Neural cell (in vitro differentiated cells): Measurements from ENCODE around the gene ELFN1. TPM values are rescaled to one million over a fixed set of nuclear protein-coding genes. Genes with fewer than 3 reads are reported as not detected.

Experiments
- H2AFZ ChIP-seq: fragments of 200-600, 300-800 bp; sonication (generic), shearing (Covaris generic); 2 replicates; pipeline ENCODE4 v1.6.0; 2014; ENCODE audit warnings: low read depth, mild to moderate bottlenecking, antibody characterized with exemption, low read length, moderate library complexity
- H3F3A ChIP-seq: fragments of 200-600 bp; shearing (Covaris generic); 2 replicates; pipeline ENCODE4 v1.6.1; 2016; ENCODE audit warnings: mild to moderate bottlenecking, moderate library complexity, mixed read lengths, antibody characterized with exemption, low read length; ENCODE audit not compliant: insufficient read depth, poor library complexity, severe bottlenecking
- H3K27ac ChIP-seq: fragments of 200-600, 300-800 bp; sonication (generic), shearing (Covaris generic); 2 replicates; pipeline ENCODE4 v1.5.1; 2014; ENCODE audit warnings: mild to moderate bottlenecking, low read length, moderate library complexity
- H3K27me3 ChIP-seq: fragments of 300-800, 200-600 bp; sonication (generic), shearing (Covaris generic); 2 replicates; pipeline ENCODE4 v1.6.0; 2014; ENCODE audit warnings: mild to moderate bottlenecking, low read depth, low read length, moderate library complexity; ENCODE audit not compliant: insufficient read depth
- H3K36me3 ChIP-seq: fragments of 300-800, 200-600 bp; sonication (generic), shearing (Covaris generic); 2 replicates; pipeline ENCODE4 v1.5.1; 2014; ENCODE audit warnings: mild to moderate bottlenecking, antibody characterized with exemption, low read length, moderate library complexity; ENCODE audit not compliant: insufficient read depth
- H3K4me2 ChIP-seq: fragments of 300-800, 200-600 bp; sonication (generic), shearing (Covaris generic); 2 replicates; pipeline ENCODE4 v1.6.0; 2014; ENCODE audit warnings: mild to moderate bottlenecking, low read length
- H3K4me3 ChIP-seq: fragments of 300-800, 200-600 bp; sonication (generic), shearing (Covaris generic); 2 replicates; pipeline ENCODE4 v1.5.1; 2014; ENCODE audit warnings: mild to moderate bottlenecking, low read length, moderate library complexity
- H3K79me2 ChIP-seq: fragments of 200-600 bp; shearing (Covaris generic); replicated peaks from 2 replicates; pipeline ENCODE4 v1.6.0; 2014; ENCODE audit warnings: mild to moderate bottlenecking, low read length, moderate library complexity; ENCODE audit not compliant: insufficient read depth
- H3K9ac ChIP-seq: fragments of 300-800, 200-600 bp; sonication (generic), shearing (Covaris generic); 2 replicates; pipeline ENCODE4 v1.6.1; 2016; ENCODE audit warnings: mild to moderate bottlenecking, low read length, mixed read lengths
- H3K9me2 ChIP-seq: fragments of 200-600 bp; shearing (Covaris generic); 2 replicates; pipeline ENCODE4 v1.6.1; 2016; ENCODE audit warnings: mild to moderate bottlenecking, low read length, mixed read lengths; ENCODE audit not compliant: insufficient read depth
- H3K9me3 ChIP-seq: fragments of 200-600, 300-800 bp; sonication (generic), shearing (Covaris generic); 2 replicates; pipeline ENCODE4 v1.6.1; 2016; ENCODE audit warnings: mild to moderate bottlenecking, mixed run types, low read length, moderate library complexity, mixed read lengths
- H4K20me1 ChIP-seq: fragments of 200-600 bp; shearing (Covaris generic); 2 replicates; pipeline ENCODE4 v1.6.1; 2016; ENCODE audit warnings: mild to moderate bottlenecking, mixed run types; ENCODE audit not compliant: insufficient read depth
- CTCF ChIP-seq: fragments of 450-650 bp; IDR thresholded peaks from 2 replicates; pipeline ENCODE4 v1.5.1; 2014; ENCODE audit warnings: antibody characterized with exemption, mild to moderate bottlenecking, moderate library complexity; ENCODE audit not compliant: poor library complexity, severe bottlenecking
- EP300 ChIP-seq: fragments of 450-650 bp; conservative IDR thresholded peaks from 2 replicates; pipeline ENCODE4 v1.6.1; 2014; ENCODE audit warnings: antibody characterized with exemption, mild to moderate bottlenecking, moderate library complexity; ENCODE audit not compliant: poor library complexity, severe bottlenecking
- EZH2 ChIP-seq: fragments of 200-600, 300-800 bp; shearing (Covaris generic), sonication (generic); IDR thresholded peaks from 2 replicates; pipeline ENCODE4 v1.6.1; 2014; ENCODE audit warnings: antibody characterized with exemption, low read length, borderline replicate concordance, mild to moderate bottlenecking; ENCODE audit not compliant: insufficient read depth, poor library complexity, severe bottlenecking
- MXI1 ChIP-seq: fragments of 450-650 bp; conservative IDR thresholded peaks from 2 replicates; pipeline ENCODE4 v1.6.1; 2014; ENCODE audit warnings: antibody characterized with exemption, mild to moderate bottlenecking; ENCODE audit not compliant: poor library complexity, severe bottlenecking
- POLR2AphosphoS5 ChIP-seq: IDR thresholded peaks from 2 replicates; pipeline ENCODE4 v1.6.1; 2012
- RAD21 ChIP-seq: fragments of 450-650 bp; conservative IDR thresholded peaks from 2 replicates; pipeline ENCODE4 v1.6.1; 2014; ENCODE audit warnings: antibody characterized with exemption, mild to moderate bottlenecking, moderate library complexity
- REST ChIP-seq: IDR thresholded peaks from 2 replicates; pipeline ENCODE4 v1.6.1; 2012; ENCODE audit warnings: borderline replicate concordance
- SMC3 ChIP-seq: fragments of 450-650 bp; conservative IDR thresholded peaks from 2 replicates; pipeline ENCODE4 v1.6.1; 2014; ENCODE audit warnings: antibody characterized with exemption, mild to moderate bottlenecking, moderate library complexity; ENCODE audit not compliant: poor library complexity
- TAF1 ChIP-seq: IDR thresholded peaks from 2 replicates; pipeline ENCODE4 v1.6.1; 2012; ENCODE audit warnings: low read depth
- polyA plus RNA-seq: library from polyadenylated mRNA; depleted of rRNA; stranded (reverse); fragments of >200 nt; gene quantifications from 2 replicates; pipeline ENCODE4 v1.2.3, GENCODE V29; 2014

Gene ELFN1
- polyA plus RNA-seq, 1 donor from 2014 or later, result 11.8 TPM

GRCh38 chr7:1678571-1679325 is 8.7 kb downstream of the ELFN1 start:
- no peaks in the 10 kb centered on the region for H4K20me1 ChIP-seq
- no peaks in the 10 kb centered on the region for H3K27me3 ChIP-seq
- no peak overlapping the region for H3K4me2 ChIP-seq
- no peak overlapping the region for H3K9ac ChIP-seq
- no peaks in the 10 kb centered on the region for H3F3A ChIP-seq
- peaks cover 38% of the 10 kb centered on the region for H3K79me2 ChIP-seq
- H3K4me3 ChIP-seq, result no peak overlapping the region
- H3K9me3 ChIP-seq, result no peaks in the 10 kb centered on the region
- H2AFZ ChIP-seq, result no peak overlapping the region
- no peaks in the 10 kb centered on the region for H3K9me2 ChIP-seq
- no peaks in the 10 kb centered on the region for H3K36me3 ChIP-seq
- H3K27ac ChIP-seq, result no peak overlapping the region
- TF ChIP-seq POLR2AphosphoS5, result no peak
- TF ChIP-seq CTCF, result no peak
- TF ChIP-seq RAD21, result no peak
- no peak for TF ChIP-seq EZH2
- TF ChIP-seq MXI1, result no peak
- TF ChIP-seq REST, result no peak
- no peak for TF ChIP-seq SMC3
- no peak for TF ChIP-seq EP300
- TF ChIP-seq TAF1, result no peak

DNA sequence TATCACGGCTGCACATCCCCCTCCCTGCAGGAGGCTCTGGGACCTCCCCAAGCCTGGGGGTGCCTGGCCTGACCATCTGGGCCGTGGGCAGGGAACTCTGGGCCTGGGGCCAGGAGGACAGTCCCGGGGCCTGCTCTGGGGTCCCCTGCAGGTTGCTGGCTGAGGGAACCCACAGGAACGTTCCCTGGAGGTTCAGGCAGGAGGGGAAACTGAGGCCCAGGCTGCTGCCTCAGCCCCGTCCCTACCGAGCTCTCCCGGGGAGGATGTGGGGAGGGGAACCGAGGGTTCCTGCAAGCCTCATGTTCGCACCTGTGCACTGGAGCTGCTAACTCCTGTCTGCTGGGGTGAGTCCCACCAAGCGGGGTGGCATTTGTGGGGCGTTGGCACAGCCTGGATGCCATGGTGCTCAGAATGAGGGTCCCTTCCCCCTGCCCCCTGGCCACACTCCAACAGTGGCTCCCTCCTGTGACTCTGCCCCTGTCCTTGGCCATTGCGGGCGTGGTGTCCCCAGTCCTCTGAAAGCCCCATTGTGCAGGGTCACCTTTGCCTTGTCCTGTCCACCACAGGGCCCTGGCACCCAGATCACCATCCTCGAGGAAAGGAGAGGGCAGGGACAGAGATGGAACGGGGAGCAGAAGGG is 9.4 kb downstream of the ELFN1 start:
- no peaks in the 10 kb centered on the region for H3K27me3 ChIP-seq
- H3K4me3 ChIP-seq, result no peak overlapping the region
- no peak overlapping the region for H3K27ac ChIP-seq
- TF ChIP-seq MXI1, result no peak
- no peak for TF ChIP-seq EP300
- no peak for TF ChIP-seq REST
- no peak for TF ChIP-seq POLR2AphosphoS5
- TF ChIP-seq EZH2, result no peak
- no peak for TF ChIP-seq TAF1
- TF ChIP-seq CTCF, result no peak
- TF ChIP-seq RAD21, result no peak
- TF ChIP-seq SMC3, result no peak
- no peak overlapping the region for H2AFZ ChIP-seq
- no peaks in the 10 kb centered on the region for H3F3A ChIP-seq
- no peaks in the 10 kb centered on the region for H4K20me1 ChIP-seq
- H3K9me3 ChIP-seq, result peaks cover 6% of the 10 kb centered on the region
- no peaks in the 10 kb centered on the region for H3K36me3 ChIP-seq
- no peak overlapping the region for H3K9ac ChIP-seq
- H3K9me2 ChIP-seq, result no peaks in the 10 kb centered on the region
- H3K79me2 ChIP-seq, result peaks cover 43% of the 10 kb centered on the region
- no peak overlapping the region for H3K4me2 ChIP-seq
